Activated CD4-positive, alpha-beta T cell treated with anti-CD3 and anti-CD28 coated beads, Interleukin-2, amount 50 U/mL, for 1 hour (primary cell): Measurements from ENCODE around the gene PKP1.

Experiments used
- DNase-seq: peaks from one replicate; pipeline ENCODE4 v3.0.0-alpha.2; 2020

The PKP1 gene

DNA sequence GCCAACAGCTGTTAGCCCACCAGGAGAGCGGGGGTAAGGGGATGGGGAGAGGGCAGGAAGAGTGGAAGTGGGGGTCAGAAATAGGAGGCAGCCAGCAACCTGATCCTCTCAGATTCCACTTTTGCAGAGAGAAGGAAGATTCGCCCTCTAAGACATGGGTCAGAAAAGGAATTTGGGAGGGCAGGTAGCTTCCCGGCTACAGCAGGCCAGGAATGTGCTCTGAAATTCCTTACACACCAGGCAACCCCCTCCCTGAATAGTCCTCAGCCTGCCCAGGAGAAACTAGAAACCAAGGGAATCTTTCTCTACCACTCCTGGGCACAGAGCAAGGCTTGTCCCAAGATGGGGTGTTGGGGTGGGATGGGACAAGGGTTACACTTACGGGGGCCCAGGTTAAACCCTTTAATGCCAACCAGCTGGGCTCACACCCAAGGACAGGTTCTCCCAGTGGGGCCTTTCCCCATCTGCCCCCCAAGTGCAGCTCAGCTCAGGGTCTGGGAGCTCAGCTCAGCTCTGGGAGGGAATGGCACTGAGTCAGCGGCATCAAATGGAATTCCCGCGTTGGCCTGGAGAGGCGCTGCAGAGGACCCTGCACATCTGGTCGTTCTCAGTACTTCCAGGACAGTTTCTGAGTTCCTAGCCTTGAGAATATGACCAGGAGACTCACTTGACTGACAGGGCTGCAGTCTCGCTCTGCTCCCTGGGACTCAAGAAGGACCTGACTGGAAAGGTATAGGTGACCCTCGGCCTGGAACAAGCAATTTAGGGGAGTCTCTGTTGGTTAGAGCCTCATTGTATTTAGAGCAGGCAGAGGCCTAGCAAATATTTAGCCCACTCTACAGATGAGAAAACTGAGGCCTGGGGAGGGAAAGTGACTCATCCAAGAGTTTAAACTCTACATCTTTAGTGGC lies 93.4 kb downstream of the PKP1 start:
- no peak for DNase-seq

DNA sequence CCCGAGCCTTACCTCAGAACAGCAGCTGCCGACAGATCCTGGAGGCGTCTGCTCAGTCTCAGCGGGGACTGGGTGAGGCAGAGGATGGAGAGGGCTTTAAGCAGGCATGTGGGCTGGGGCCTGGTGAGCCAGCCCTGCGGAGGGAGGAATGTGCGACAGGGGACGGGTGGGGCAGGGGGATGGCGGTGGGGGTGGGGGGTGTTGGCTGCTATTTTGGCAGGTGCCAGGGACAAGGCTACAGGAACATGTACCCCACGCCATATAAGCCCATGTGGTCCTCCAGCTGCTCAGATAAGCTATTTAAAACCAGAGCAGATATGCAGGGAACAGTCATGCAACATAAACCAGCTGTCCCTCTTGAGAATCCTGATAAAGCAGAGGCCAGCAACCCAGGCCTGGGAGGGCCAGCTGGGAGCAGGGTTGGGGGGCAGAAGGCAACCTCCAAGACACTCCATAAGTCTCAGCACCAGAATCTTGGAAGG lies 94.3 kb downstream of the PKP1 start, which contains the start of gene TNNT2:
Gene TNNT2 (minus strand): TSS at position 70 of the 482 bp plus-strand sequence. CDS start 4,426 bp downstream, outside the sequence.
- DNase-seq, result no peak

DNA sequence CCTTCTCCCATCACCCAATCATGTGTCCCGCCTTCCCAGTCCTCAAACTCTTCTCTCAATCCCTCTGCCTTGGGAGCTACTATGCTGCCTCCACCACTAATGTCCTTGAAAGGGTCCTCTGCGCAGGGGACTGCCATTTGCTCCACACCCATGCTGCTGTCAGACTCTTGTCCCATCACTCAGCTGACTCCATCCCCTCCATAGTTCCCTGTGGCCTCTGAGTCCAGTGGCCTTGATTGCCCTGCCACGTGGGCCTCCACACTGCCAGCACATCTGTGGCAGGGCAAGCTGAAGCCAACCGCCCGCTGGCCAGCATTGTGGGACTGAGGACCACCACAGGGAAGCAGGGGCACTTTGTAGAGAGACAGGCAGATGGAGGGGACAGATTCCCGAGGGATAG lies 95.5 kb downstream of the PKP1 start:
- no peak for DNase-seq

DNA sequence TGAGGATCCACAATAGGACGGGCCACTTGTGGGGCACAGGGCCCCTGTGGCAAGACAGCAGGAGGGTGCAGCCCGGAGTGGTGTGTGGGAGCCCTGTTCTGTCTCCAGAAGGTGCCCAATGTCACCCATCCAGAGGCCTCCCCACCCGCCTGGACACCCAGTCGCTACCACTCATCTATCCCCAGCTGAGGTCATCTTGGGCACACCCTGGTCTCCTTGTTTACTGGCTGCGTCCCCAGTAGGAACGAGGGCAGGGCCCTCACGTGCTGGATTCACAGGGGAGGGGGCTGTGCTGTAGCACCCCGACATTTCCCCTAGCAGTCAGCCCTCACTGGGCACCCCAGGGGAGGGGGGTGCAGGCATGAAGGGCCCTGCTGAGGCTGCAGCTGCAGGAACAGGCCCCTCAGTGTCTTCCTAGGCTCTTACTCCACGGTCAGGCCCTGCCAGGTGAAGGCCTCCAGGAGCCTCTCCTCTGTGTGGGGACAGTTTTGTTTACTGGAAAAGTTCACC lies 96.5 kb downstream of the PKP1 start:
- no peak for DNase-seq

DNA sequence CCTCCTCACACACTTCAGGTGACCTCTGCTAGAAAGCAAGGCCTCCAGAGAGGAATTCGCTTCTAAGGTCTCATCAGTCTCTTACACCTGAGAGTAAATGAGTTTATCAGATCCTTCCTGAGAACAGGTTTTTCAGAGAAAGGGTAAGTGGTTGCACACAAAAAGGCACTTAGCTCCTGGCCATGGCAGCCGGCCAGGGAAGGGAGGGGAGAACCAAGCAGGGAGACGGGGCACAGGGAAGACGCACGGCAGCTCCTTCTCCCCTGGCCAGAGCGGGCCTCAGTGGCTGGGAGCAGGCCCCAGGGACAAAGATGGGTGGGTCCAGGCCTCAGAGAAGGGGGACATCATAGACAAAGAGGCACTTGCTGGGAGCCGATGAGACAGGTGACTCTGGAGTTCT lies 97.8 kb downstream of the PKP1 start:
- DNase-seq, result no peak
